ENCODE results near the gene DAB2IP.

The DAB2IP gene

GRCh38 chr9:121663591-121663990 is 12.2 kb downstream of the DAB2IP start:
- Histone ChIP-seq H2AFZ (ENCODE audit: low read depth, low read length) (no peak overlapping the region), H3K27me3 (ENCODE audit: control insufficient read depth in 1 of 2, insufficient read depth in 1 of 2, low read length in 2 of 2) (peaks cover 0 to 42% of the 10 kb centered on the region in 2 experiments), H4K8ac (ENCODE audit: low read length) (no peak overlapping the region), H4K91ac (ENCODE audit: low read length) (no peak overlapping the region), H3K4me3 (ENCODE audit: insufficient read depth in 1 of 2, low read depth in 1 of 2, low read length in 2 of 2) (no peak overlapping the region), H2BK120ac (ENCODE audit: low read depth, low read length) (no peak overlapping the region), H3K23ac (ENCODE audit: low read length in 2 of 2) (no peak overlapping the region), H3K36me3 (ENCODE audit: control insufficient read depth in 1 of 2, insufficient read depth in 2 of 2, low read depth in 1 of 2, low read length in 2 of 2) (peaks cover 0 to 4% of the 10 kb centered on the region in 2 experiments), H3K9ac (ENCODE audit: low read length) (no peak overlapping the region), H3K18ac (ENCODE audit: low read depth in 1 of 2, low read length in 2 of 2) (no peak overlapping the region), H2BK5ac (ENCODE audit: low read depth, low read length, poor library complexity, severe bottlenecking) (no peak overlapping the region), H3K4me1 (ENCODE audit: control insufficient read depth, insufficient read depth, low read depth, low read length) (no peaks in the 10 kb centered on the region), H3K27ac (ENCODE audit: low read length, poor library complexity, severe bottlenecking) (no peak overlapping the region), H2BK12ac (ENCODE audit: low read length in 2 of 2) (no peak overlapping the region), H3K79me1 (replicated peaks; ENCODE audit: low read length, poor library complexity, severe bottlenecking) (peaks cover 16% of the 10 kb centered on the region), H3K4me2 (ENCODE audit: low read length, poor library complexity, severe bottlenecking) (no peak overlapping the region), H2BK15ac (ENCODE audit: low read depth, poor library complexity, severe bottlenecking) (no peak overlapping the region), H3K9me3 (ENCODE audit: control insufficient read depth, low read length) (no peaks in the 10 kb centered on the region), H3K14ac (ENCODE audit: low read length in 2 of 2) (no peak overlapping the region), H2AK5ac (ENCODE audit: low read length, severe bottlenecking) (no peak overlapping the region), H3K4ac (ENCODE audit: low read depth in 1 of 2, low read length in 2 of 2) (no peak overlapping the region)
- DNase-seq = no peak
- 85% methylated on average over 7 of the region's 7 CpGs for WGBS

DNA sequence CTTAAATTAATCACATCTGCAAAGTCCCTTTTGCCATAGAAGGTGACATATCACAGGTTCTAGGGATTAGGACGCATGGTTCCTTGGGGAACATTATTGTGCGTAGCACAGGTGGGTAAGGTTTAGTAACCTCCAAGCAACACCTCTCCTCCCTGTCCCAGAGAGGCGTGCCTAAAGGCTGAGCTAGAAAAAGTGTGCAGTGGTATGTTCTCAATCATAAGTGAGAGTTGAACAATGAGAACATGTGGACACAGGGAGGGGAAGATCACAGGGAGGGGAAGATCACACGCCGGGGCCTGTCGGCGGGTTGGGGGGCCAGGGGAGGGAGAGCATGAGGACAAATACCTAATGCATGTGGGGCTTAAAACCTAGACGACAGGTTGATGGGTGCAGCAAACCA is 14.9 kb downstream of the DAB2IP start:
- no peak overlapping the region for H3K4ac ChIP-seq (ENCODE audit: low read depth in 1 of 2, low read length in 2 of 2)
- no peak overlapping the region for H3K18ac ChIP-seq (ENCODE audit: low read depth in 1 of 2, low read length in 2 of 2)
- 96% methylated on average over 7 of the region's 8 CpGs for WGBS
- no peak overlapping the region for H3K4me2 ChIP-seq (ENCODE audit: low read length, poor library complexity, severe bottlenecking)
- peaks cover 0 to 4% of the 10 kb centered on the region in 2 experiments for H3K36me3 ChIP-seq (ENCODE audit: control insufficient read depth in 1 of 2, insufficient read depth in 2 of 2, low read depth in 1 of 2, low read length in 2 of 2)
- no peak overlapping the region for H3K23ac ChIP-seq (ENCODE audit: low read length in 2 of 2)
- no peak for DNase-seq
- H3K9me3 ChIP-seq (ENCODE audit: control insufficient read depth, low read length) = no peaks in the 10 kb centered on the region
- no peak overlapping the region for H2BK120ac ChIP-seq (ENCODE audit: low read depth, low read length)
- H2AFZ ChIP-seq (ENCODE audit: low read depth, low read length) = no peak overlapping the region
- no peak overlapping the region for H2BK12ac ChIP-seq (ENCODE audit: low read length in 2 of 2)
- H2AK5ac ChIP-seq (ENCODE audit: low read length, severe bottlenecking) = no peak overlapping the region
- no peak overlapping the region for H3K4me3 ChIP-seq (ENCODE audit: insufficient read depth in 1 of 2, low read depth in 1 of 2, low read length in 2 of 2)
- H4K91ac ChIP-seq (ENCODE audit: low read length) = no peak overlapping the region
- H4K8ac ChIP-seq (ENCODE audit: low read length) = no peak overlapping the region
- H3K79me1 ChIP-seq (replicated peaks; ENCODE audit: low read length, poor library complexity, severe bottlenecking) = peaks cover 10% of the 10 kb centered on the region
- H2BK5ac ChIP-seq (ENCODE audit: low read depth, low read length, poor library complexity, severe bottlenecking) = no peak overlapping the region
- peaks cover 0 to 25% of the 10 kb centered on the region in 2 experiments for H3K27me3 ChIP-seq (ENCODE audit: control insufficient read depth in 1 of 2, insufficient read depth in 1 of 2, low read length in 2 of 2)
- no peak overlapping the region for H3K9ac ChIP-seq (ENCODE audit: low read length)
- H3K4me1 ChIP-seq (ENCODE audit: control insufficient read depth, insufficient read depth, low read depth, low read length) = no peaks in the 10 kb centered on the region
- H2BK15ac ChIP-seq (ENCODE audit: low read depth, poor library complexity, severe bottlenecking) = no peak overlapping the region
- H3K14ac ChIP-seq (ENCODE audit: low read length in 2 of 2) = no peak overlapping the region
- no peak overlapping the region for H3K27ac ChIP-seq (ENCODE audit: low read length, poor library complexity, severe bottlenecking)

- Histone ChIP-seq H3K23ac (ENCODE audit: low read length in 2 of 2) (no peak overlapping the region), H2AK5ac (ENCODE audit: low read length, severe bottlenecking) (no peak overlapping the region), H2BK120ac (ENCODE audit: low read depth, low read length) (no peak overlapping the region), H2AFZ (ENCODE audit: low read depth, low read length) (no peak overlapping the region), H3K9ac (ENCODE audit: low read length) (no peak overlapping the region), H3K9me3 (ENCODE audit: control insufficient read depth, low read length) (no peaks in the 10 kb centered on the region), H3K4me1 (ENCODE audit: control insufficient read depth, insufficient read depth, low read depth, low read length) (no peaks in the 10 kb centered on the region), H2BK5ac (ENCODE audit: low read depth, low read length, poor library complexity, severe bottlenecking) (no peak overlapping the region), H3K27ac (ENCODE audit: low read length, poor library complexity, severe bottlenecking) (no peak overlapping the region), H2BK12ac (ENCODE audit: low read length in 2 of 2) (no peak overlapping the region), H4K91ac (ENCODE audit: low read length) (no peak overlapping the region), H3K4me3 (ENCODE audit: insufficient read depth in 1 of 2, low read depth in 1 of 2, low read length in 2 of 2) (no peak overlapping the region), H4K8ac (ENCODE audit: low read length) (no peak overlapping the region), H2BK15ac (ENCODE audit: low read depth, poor library complexity, severe bottlenecking) (no peak overlapping the region), H3K79me1 (replicated peaks; ENCODE audit: low read length, poor library complexity, severe bottlenecking) (peaks cover 10% of the 10 kb centered on the region), H3K36me3 (ENCODE audit: control insufficient read depth in 1 of 2, insufficient read depth in 2 of 2, low read depth in 1 of 2, low read length in 2 of 2) (peaks cover 0 to 4% of the 10 kb centered on the region in 2 experiments), H3K4ac (ENCODE audit: low read depth in 1 of 2, low read length in 2 of 2) (no peak overlapping the region), H3K27me3 (ENCODE audit: control insufficient read depth in 1 of 2, insufficient read depth in 1 of 2, low read length in 2 of 2) (peaks cover 0 to 25% of the 10 kb centered on the region in 2 experiments), H3K14ac (ENCODE audit: low read length in 2 of 2) (no peak overlapping the region), H3K18ac (ENCODE audit: low read depth in 1 of 2, low read length in 2 of 2) (no peak overlapping the region), H3K4me2 (ENCODE audit: low read length, poor library complexity, severe bottlenecking) (no peak overlapping the region)
- no peak for DNase-seq
- WGBS = 96% methylated on average over 6 of the region's 6 CpGs
Observed at GRCh38 chr9:121667214-121667613, 15.8 kb downstream of the DAB2IP start.

DNA sequence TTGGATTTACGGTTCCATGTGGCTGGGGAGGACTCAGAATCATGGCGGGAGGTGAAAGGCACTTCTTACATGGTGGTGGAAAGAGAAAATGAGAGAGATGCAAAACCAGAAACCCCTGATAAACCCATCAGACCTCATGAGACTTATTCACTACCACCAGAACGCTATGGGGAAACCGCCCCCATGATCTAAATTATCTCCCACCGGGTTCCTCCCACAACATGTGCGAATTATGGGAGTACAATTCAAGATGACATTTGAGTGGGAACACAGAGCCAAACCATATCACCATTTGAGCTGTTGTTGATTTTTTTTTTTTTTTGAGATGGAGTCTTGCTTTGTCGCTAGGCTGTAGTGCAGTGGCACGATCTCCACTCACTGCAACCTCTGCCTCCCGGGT is 16.5 kb downstream of the DAB2IP start:
- 97% methylated on average over 8 of the region's 9 CpGs for WGBS
- no peak overlapping the region for H3K9ac ChIP-seq (ENCODE audit: low read length)

More for the DNA sequence above, 16.5 kb downstream of the DAB2IP start:
- no peaks in the 10 kb centered on the region for H3K9me3 ChIP-seq (ENCODE audit: control insufficient read depth, low read length)
- H3K23ac ChIP-seq (ENCODE audit: low read length in 2 of 2) = no peak overlapping the region
- H2BK5ac ChIP-seq (ENCODE audit: low read depth, low read length, poor library complexity, severe bottlenecking) = no peak overlapping the region
- H2AFZ ChIP-seq (ENCODE audit: low read depth, low read length) = no peak overlapping the region
- H3K4me1 ChIP-seq (ENCODE audit: control insufficient read depth, insufficient read depth, low read depth, low read length) = no peaks in the 10 kb centered on the region
- no peak overlapping the region for H4K91ac ChIP-seq (ENCODE audit: low read length)
- no peak overlapping the region for H3K4me3 ChIP-seq (ENCODE audit: insufficient read depth in 1 of 2, low read depth in 1 of 2, low read length in 2 of 2)
- no peak for DNase-seq
- no peak overlapping the region for H2BK15ac ChIP-seq (ENCODE audit: low read depth, poor library complexity, severe bottlenecking)
- H2BK120ac ChIP-seq (ENCODE audit: low read depth, low read length) = no peak overlapping the region
- H3K14ac ChIP-seq (ENCODE audit: low read length in 2 of 2) = no peak overlapping the region
- no peak overlapping the region for H2BK12ac ChIP-seq (ENCODE audit: low read length in 2 of 2)
- H3K4me2 ChIP-seq (ENCODE audit: low read length, poor library complexity, severe bottlenecking) = no peak overlapping the region
- H3K4ac ChIP-seq (ENCODE audit: low read depth in 1 of 2, low read length in 2 of 2) = no peak overlapping the region
- peaks cover 0 to 24% of the 10 kb centered on the region in 2 experiments for H3K27me3 ChIP-seq (ENCODE audit: control insufficient read depth in 1 of 2, insufficient read depth in 1 of 2, low read length in 2 of 2)
- no peak overlapping the region for H3K27ac ChIP-seq (ENCODE audit: low read length, poor library complexity, severe bottlenecking)
- no peak overlapping the region for H3K18ac ChIP-seq (ENCODE audit: low read depth in 1 of 2, low read length in 2 of 2)
- peaks cover 12% of the 10 kb centered on the region for H3K79me1 ChIP-seq (replicated peaks; ENCODE audit: low read length, poor library complexity, severe bottlenecking)
- peaks cover 0 to 6% of the 10 kb centered on the region in 2 experiments for H3K36me3 ChIP-seq (ENCODE audit: control insufficient read depth in 1 of 2, insufficient read depth in 2 of 2, low read depth in 1 of 2, low read length in 2 of 2)
- H2AK5ac ChIP-seq (ENCODE audit: low read length, severe bottlenecking) = no peak overlapping the region
- no peak overlapping the region for H4K8ac ChIP-seq (ENCODE audit: low read length)
